Memory B cell (primary cell): ENCODE results near the gene CDX1.
A peak's percentile ranks its signal among the peaks of the same experiment; 100 is the strongest.

Experiments used
- ATAC-seq: fragments of 150-1000 bp; cut with Tn5 transposase; 2 replicates; pipeline ENCODE4 v1.10.0; 2021; ENCODE audit warnings: low read depth, mild to moderate bottlenecking, moderate library complexity
- DNase-seq, 2 donors: peaks; one replicate each; pipeline ENCODE4 v3.0.0; 2022; ENCODE audit warnings: low spot score in 2 of 2
- H3K27ac Mint-ChIP-seq: one replicate; pipeline ENCODE4 v1.8.0; 2022; ENCODE audit warnings: mild to moderate bottlenecking, moderate library complexity, mixed read lengths
- H3K27me3 Mint-ChIP-seq: one replicate; pipeline ENCODE4 v1.8.0; 2022; ENCODE audit warnings: mixed read lengths
- H3K36me3 Mint-ChIP-seq: one replicate; pipeline ENCODE4 v1.8.0; 2022; ENCODE audit warnings: mild to moderate bottlenecking, mixed read lengths
- H3K4me1 Mint-ChIP-seq: one replicate; pipeline ENCODE4 v1.8.0; 2022; ENCODE audit warnings: mixed read lengths
- H3K4me3 Mint-ChIP-seq: one replicate; pipeline ENCODE4 v1.8.0; 2022; ENCODE audit warnings: mild to moderate bottlenecking, moderate library complexity, mixed read lengths
- H3K9me3 Mint-ChIP-seq: one replicate; pipeline ENCODE4 v1.8.0; 2022; ENCODE audit warnings: mixed read lengths

Gene CDX1

GRCh38 chr5:150146862-150147601, 19.5 kb upstream of the CDX1 start:
- no peak for DNase-seq
- ATAC-seq = no peak
- H3K4me1 Mint-ChIP-seq = peaks cover 3% of the 10 kb centered on the region
- no peak overlapping the region for H3K27ac Mint-ChIP-seq
- no peak overlapping the region for H3K4me3 Mint-ChIP-seq
- H3K36me3 Mint-ChIP-seq = no peaks in the 10 kb centered on the region
- H3K27me3 Mint-ChIP-seq = peaks cover 3% of the 10 kb centered on the region
- no peaks in the 10 kb centered on the region for H3K9me3 Mint-ChIP-seq

GRCh38 chr5:150147670-150148069, 18.9 kb upstream of the CDX1 start:
- Mint-ChIP-seq H3K27me3 (peaks cover 3% of the 10 kb centered on the region), H3K27ac (no peak overlapping the region), H3K4me3 (no peak overlapping the region), H3K9me3 (no peaks in the 10 kb centered on the region), H3K4me1 (peaks cover 3% of the 10 kb centered on the region), H3K36me3 (no peaks in the 10 kb centered on the region)
- no peak for ATAC-seq
- no peak for DNase-seq

GRCh38 chr5:150148117-150148927, 18.3 kb upstream of the CDX1 start:
- Mint-ChIP-seq H3K4me3 (no peak overlapping the region), H3K27me3 (peaks cover 3% of the 10 kb centered on the region), H3K4me1 (peaks cover 3% of the 10 kb centered on the region), H3K27ac (no peak overlapping the region), H3K36me3 (no peaks in the 10 kb centered on the region), H3K9me3 (no peaks in the 10 kb centered on the region)
- ATAC-seq (no peak), DNase-seq (no peak)

GRCh38 chr5:150149618-150150017, 17.0 kb upstream of the CDX1 start:
- no peaks in the 10 kb centered on the region for H3K9me3 Mint-ChIP-seq
- H3K36me3 Mint-ChIP-seq = no peaks in the 10 kb centered on the region
- no peak for ATAC-seq
- H3K4me3 Mint-ChIP-seq = no peak overlapping the region
- no peak overlapping the region for H3K27ac Mint-ChIP-seq
- H3K27me3 Mint-ChIP-seq = peaks cover 3% of the 10 kb centered on the region
- peaks cover 9% of the 10 kb centered on the region for H3K4me1 Mint-ChIP-seq
- no peak for DNase-seq

- ATAC-seq (no peak), DNase-seq (no peak)
- Mint-ChIP-seq H3K4me1 (peaks cover 16% of the 10 kb centered on the region), H3K36me3 (no peaks in the 10 kb centered on the region), H3K9me3 (no peaks in the 10 kb centered on the region), H3K27ac (no peak overlapping the region), H3K4me3 (no peak overlapping the region), H3K27me3 (peaks cover 2% of the 10 kb centered on the region)
Measured at GRCh38 chr5:150152636-150153462, 13.7 kb upstream of the CDX1 start.

GRCh38 chr5:150153483-150153882, 13.1 kb upstream of the CDX1 start:
- Mint-ChIP-seq H3K4me3 (no peak overlapping the region), H3K27ac (no peak overlapping the region), H3K4me1 (peaks cover 16% of the 10 kb centered on the region), H3K36me3 (no peaks in the 10 kb centered on the region), H3K27me3 (peaks cover 2% of the 10 kb centered on the region), H3K9me3 (no peaks in the 10 kb centered on the region)
- ATAC-seq (no peak), DNase-seq (no peak)

GRCh38 chr5:150153957-150154617, 12.5 kb upstream of the CDX1 start:
- Mint-ChIP-seq H3K4me1 (peaks cover 16% of the 10 kb centered on the region), H3K27ac (no peak overlapping the region)
- peak; percentile 84 for ATAC-seq

GRCh38 chr5:150154618-150155128, 11.9 kb upstream of the CDX1 start:
- no peak overlapping the region for H3K27ac Mint-ChIP-seq
- H3K4me3 Mint-ChIP-seq = peak overlapping the region; percentile 76

More at GRCh38 chr5:150153957-150154617, 12.5 kb upstream of the CDX1 start:
- H3K27me3 Mint-ChIP-seq = peaks cover 2% of the 10 kb centered on the region
- H3K9me3 Mint-ChIP-seq = no peaks in the 10 kb centered on the region
- DNase-seq = peak in 1 of 2 donors; percentile 23
- H3K4me3 Mint-ChIP-seq = peak overlapping the region; percentile 76
- H3K36me3 Mint-ChIP-seq = no peaks in the 10 kb centered on the region

GRCh38 chr5:150155258-150156026, 11.1 kb upstream of the CDX1 start, which contains the start of gene PDGFRB:
Gene PDGFRB (minus strand): TSS chr5:150155845. CDS start chr5:150137047, 18,798 bp downstream.
- no peaks in the 10 kb centered on the region for H3K36me3 Mint-ChIP-seq
- peak; percentile 78 for ATAC-seq

More at GRCh38 chr5:150154618-150155128, 11.9 kb upstream of the CDX1 start:
- Mint-ChIP-seq H3K4me1 (peaks cover 16% of the 10 kb centered on the region), H3K27me3 (peaks cover 2% of the 10 kb centered on the region), H3K36me3 (no peaks in the 10 kb centered on the region), H3K9me3 (no peaks in the 10 kb centered on the region)
- DNase-seq (no peak), ATAC-seq (no peak)

GRCh38 chr5:150156027-150156368, 10.6 kb upstream of the CDX1 start:
- H3K36me3 Mint-ChIP-seq = no peaks in the 10 kb centered on the region
- peak overlapping the region; percentile 29 for H3K27ac Mint-ChIP-seq
- H3K9me3 Mint-ChIP-seq = no peaks in the 10 kb centered on the region
- H3K4me1 Mint-ChIP-seq = peaks cover 20% of the 10 kb centered on the region
- DNase-seq = no peak
- H3K4me3 Mint-ChIP-seq = peak overlapping the region; percentile 93
- ATAC-seq = no peak
- H3K27me3 Mint-ChIP-seq = peaks cover 2% of the 10 kb centered on the region

More at GRCh38 chr5:150155258-150156026, 11.1 kb upstream of the CDX1 start, which contains the start of gene PDGFRB:
- Mint-ChIP-seq H3K4me3 (peak within 1 kb of the TSS; percentile 93), H3K9me3 (no peaks in the 10 kb centered on the region), H3K4me1 (peaks cover 16% of the 10 kb centered on the region), H3K27me3 (peaks cover 2% of the 10 kb centered on the region), H3K27ac (peak within 1 kb of the TSS; percentile 29)
- peak; percentile 25 for DNase-seq

- H3K4me3 Mint-ChIP-seq = no peak overlapping the region
- H3K36me3 Mint-ChIP-seq = no peaks in the 10 kb centered on the region
- peaks cover 22% of the 10 kb centered on the region for H3K4me1 Mint-ChIP-seq
- no peak for DNase-seq
- H3K27me3 Mint-ChIP-seq = peaks cover 2% of the 10 kb centered on the region
- no peak for ATAC-seq
- no peaks in the 10 kb centered on the region for H3K9me3 Mint-ChIP-seq
- peak overlapping the region; percentile 29 for H3K27ac Mint-ChIP-seq
Measured at GRCh38 chr5:150156540-150156939, 10.0 kb upstream of the CDX1 start.

GRCh38 chr5:150157168-150157567, 9.4 kb upstream of the CDX1 start:
- Mint-ChIP-seq H3K9me3 (no peaks in the 10 kb centered on the region), H3K4me1 (peaks cover 24% of the 10 kb centered on the region), H3K4me3 (peak overlapping the region; percentile 19), H3K36me3 (no peaks in the 10 kb centered on the region), H3K27me3 (peaks cover 2% of the 10 kb centered on the region), H3K27ac (no peak overlapping the region)
- DNase-seq (no peak), ATAC-seq (no peak)
